Panc1 (cell line): ENCODE results near the gene KRT10. TPM values are rescaled to one million over a fixed set of nuclear protein-coding genes. Genes with fewer than 3 reads are reported as not detected.

Experiments used
- ATAC-seq: fragments of 200-7000 bp; cut with Tn5 transposase; 2 replicates; pipeline ENCODE4 v1.9.1; 2020; ENCODE audit warnings: mild to moderate bottlenecking, moderate library complexity
- BruUV-seq: library from RNA; stranded (reverse); fragments of 400-500 nt; replicated peaks from 2 replicates; lab custom pipeline; 2021; lab: Mats Ljungman, UMichigan
- CTCF ChIA-PET: fragments of 300-600 bp; sonication (Branson Sonifier 250); formaldehyde crosslinking; loops from one replicate; lab custom pipeline; 2022; ENCODE audit warnings: antibody characterized with exemption; lab: Charles Lee
- POLR2A ChIA-PET: fragments of 300-600 bp; sonication (Branson Sonifier 250); formaldehyde crosslinking; loops from one replicate; lab custom pipeline; 2022; ENCODE audit warnings: antibody characterized with exemption; lab: Charles Lee
- DNase-seq: peaks from one replicate; pipeline ENCODE4 v3.0.0-alpha.2; 2010; ENCODE audit warnings: low read depth, low spot score
- H3K27ac ChIP-seq: 2 replicates; pipeline ENCODE4 v1.5.1; 2011; ENCODE audit warnings: mild to moderate bottlenecking, low read length, inconsistent platforms
- H3K27me3 ChIP-seq: fragments of 200-500 bp; sonication (Bioruptor generic); 2 replicates; pipeline ENCODE4 v1.6.0; 2014; ENCODE audit warnings: low read length, inconsistent platforms; ENCODE audit not compliant: control insufficient read depth, insufficient read depth
- H3K36me3 ChIP-seq: fragments of 200-500 bp; sonication (Bioruptor generic); 2 replicates; pipeline ENCODE4 v1.5.1; 2014; ENCODE audit warnings: inconsistent platforms, mild to moderate bottlenecking, low read length, moderate library complexity; ENCODE audit not compliant: control insufficient read depth, insufficient read depth
- H3K4me1 ChIP-seq: 2 replicates; pipeline ENCODE4 v1.5.1; 2011; ENCODE audit warnings: inconsistent platforms, mild to moderate bottlenecking, low read length, moderate library complexity; ENCODE audit not compliant: control insufficient read depth, insufficient read depth
- H3K4me3 ChIP-seq, 2 experiments: 2 replicates each; pipeline ENCODE4 v1.5.1; 2011 to 2012; ENCODE audit warnings: low read depth in 2 of 2, low read length in 2 of 2, mild to moderate bottlenecking in 2 of 2, inconsistent platforms in 1 of 2, moderate library complexity in 1 of 2
- H3K9me3 ChIP-seq: fragments of 200-500 bp; sonication (Bioruptor generic); 2 replicates; pipeline ENCODE4 v1.5.1; 2014; ENCODE audit warnings: low read depth, mild to moderate bottlenecking, inconsistent platforms, low read length, moderate library complexity; ENCODE audit not compliant: control insufficient read depth, insufficient read depth
- POLR2AphosphoS5 ChIP-seq: IDR thresholded peaks from 2 replicates; pipeline ENCODE4 v1.6.1; 2012; ENCODE audit warnings: mild to moderate bottlenecking, low read depth, low read length, moderate library complexity
- REST ChIP-seq, 2 experiments: IDR thresholded peaks; 2 replicates each; pipeline ENCODE4 v1.6.1; 2011 to 2012; ENCODE audit warnings: low read depth in 2 of 2, control low read depth in 1 of 2, low read length in 1 of 2, mild to moderate bottlenecking in 1 of 2, moderate library complexity in 1 of 2; ENCODE audit not compliant: insufficient read depth in 1 of 2
- SIN3A ChIP-seq: IDR thresholded peaks from 2 replicates; pipeline ENCODE4 v1.6.1; 2012; ENCODE audit warnings: low read depth, mild to moderate bottlenecking, low read length, moderate library complexity, borderline replicate concordance; ENCODE audit not compliant: insufficient read depth
- TCF7L2 ChIP-seq: IDR thresholded peaks from 2 replicates; pipeline ENCODE4 v1.6.1; 2011; ENCODE audit warnings: mild to moderate bottlenecking, low read depth, low read length, inconsistent platforms
- in situ Hi-C: cut with HindIII; loops from 2 replicates; pipeline ENCODE4 v1.10.0; 2016; ENCODE audit warnings: low sequenced_read_pairs, low pct_unique_long_range_greater_than_20kb
- intact Hi-C: fragments of 100-400 bp; cut with micrococcal nuclease; formaldehyde crosslinking; loops from one replicate; pipeline ENCODE4 v1.10.0; 2022; ENCODE audit not compliant: unreplicated experiment
- total RNA-seq: library from RNA; stranded (reverse); gene quantifications from one replicate; pipeline ENCODE4 v1.2.1, GENCODE V29; 2021; ENCODE audit not compliant: unreplicated experiment
- TF ChIP-seq, protein P1 (sequence below): fragments of 450-650 bp; IDR thresholded peaks from 2 replicates; pipeline ENCODE4 v1.5.1; 2017; ENCODE audit warnings: mild to moderate bottlenecking

KRT10 gene
- total RNA-seq, 1 experiment from 2014 or later: 70.8 TPM

DNA sequence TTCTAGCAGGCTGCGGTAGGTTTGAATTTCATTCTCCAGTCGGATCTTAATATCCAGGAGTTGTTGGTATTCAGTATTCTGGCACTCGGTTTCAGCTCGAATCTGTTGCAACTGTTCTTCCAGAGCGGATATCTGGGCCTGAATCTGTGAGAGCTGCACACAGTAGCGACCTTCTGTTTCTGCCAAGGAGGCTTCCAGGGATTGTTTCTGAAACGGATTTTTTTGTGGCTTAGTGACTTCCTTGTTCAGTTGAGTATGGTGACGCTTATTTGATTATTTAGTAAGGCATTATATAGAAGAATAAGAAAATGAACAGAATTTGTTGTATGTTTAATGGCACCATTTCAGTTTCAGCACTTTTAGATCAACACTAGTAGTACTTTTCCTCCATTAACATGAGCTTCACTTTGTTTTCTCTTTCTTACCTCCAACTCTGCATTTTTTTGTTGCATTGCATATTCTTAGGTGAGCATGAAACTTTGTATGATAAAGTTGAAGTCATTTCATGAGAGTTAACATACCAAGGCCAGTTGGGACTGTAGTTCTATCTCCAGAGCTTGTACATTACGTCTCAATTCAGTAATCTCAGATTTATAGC is 2.8 kb downstream of the KRT10 start:
- CTCF ChIA-PET: interaction anchor here (0.5 to 0.8 kb wide), 2 partner anchors 874 to 907 kb away, joined by 4 read pairs; no protein-coding TSS in a partner anchor
- in situ Hi-C loops (no loop called here), intact Hi-C loops (no loop called here)
- H3K4me1 ChIP-seq: peaks cover 16% of the 10 kb centered on the region; the same call in 1 of the 2 replicates
- peak overlapping the region; percentile 90 to 97 for H3K4me3 ChIP-seq
- POLR2A ChIA-PET: interaction anchor here (0.6 to 1.1 kb wide), 4 partner anchors 10 to 720 kb away, joined by 3 to 6 read pairs (median 4); no protein-coding TSS in a partner anchor
- peaks cover 8% of the 10 kb centered on the region; the same call in 1 of the 2 replicates for H3K36me3 ChIP-seq
- peak; percentile 55 for ATAC-seq
- DNase-seq: no peak
- no peaks in the 10 kb centered on the region for H3K9me3 ChIP-seq
- H3K27me3 ChIP-seq: no peaks in the 10 kb centered on the region
- H3K27ac ChIP-seq: peak overlapping the region; percentile 99
- BruUV-seq: TSS peak; percentile 94
- TF ChIP-seq REST (IDR thresholded peaks at IDR 0.05; ENCODE audit: insufficient read depth in 1 of 2, low read depth in 2 of 2, low read length in 1 of 2): no peak
- no peak for TF ChIP-seq SIN3A
- TF ChIP-seq POLR2AphosphoS5: no peak
- TF ChIP-seq TCF7L2: no peak
- TF ChIP-seq, protein P1, sequence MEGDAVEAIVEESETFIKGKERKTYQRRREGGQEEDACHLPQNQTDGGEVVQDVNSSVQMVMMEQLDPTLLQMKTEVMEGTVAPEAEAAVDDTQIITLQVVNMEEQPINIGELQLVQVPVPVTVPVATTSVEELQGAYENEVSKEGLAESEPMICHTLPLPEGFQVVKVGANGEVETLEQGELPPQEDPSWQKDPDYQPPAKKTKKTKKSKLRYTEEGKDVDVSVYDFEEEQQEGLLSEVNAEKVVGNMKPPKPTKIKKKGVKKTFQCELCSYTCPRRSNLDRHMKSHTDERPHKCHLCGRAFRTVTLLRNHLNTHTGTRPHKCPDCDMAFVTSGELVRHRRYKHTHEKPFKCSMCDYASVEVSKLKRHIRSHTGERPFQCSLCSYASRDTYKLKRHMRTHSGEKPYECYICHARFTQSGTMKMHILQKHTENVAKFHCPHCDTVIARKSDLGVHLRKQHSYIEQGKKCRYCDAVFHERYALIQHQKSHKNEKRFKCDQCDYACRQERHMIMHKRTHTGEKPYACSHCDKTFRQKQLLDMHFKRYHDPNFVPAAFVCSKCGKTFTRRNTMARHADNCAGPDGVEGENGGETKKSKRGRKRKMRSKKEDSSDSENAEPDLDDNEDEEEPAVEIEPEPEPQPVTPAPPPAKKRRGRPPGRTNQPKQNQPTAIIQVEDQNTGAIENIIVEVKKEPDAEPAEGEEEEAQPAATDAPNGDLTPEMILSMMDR: no peak

GRCh38 chr17:40818733-40819527 is 3.5 kb downstream of the KRT10 start:
- H3K4me1 ChIP-seq: peaks cover 16% of the 10 kb centered on the region; the same call in 1 of the 2 replicates
- POLR2A ChIA-PET: interaction anchor here (0.6 to 1.1 kb wide), 9 partner anchors 9 to 721 kb away, joined by 3 to 7 read pairs (median 5); no protein-coding TSS in a partner anchor
- H3K4me3 ChIP-seq: peak overlapping the region; percentile 90 to 97
- peak overlapping the region; percentile 99 for H3K27ac ChIP-seq
- H3K36me3 ChIP-seq: peaks cover 8% of the 10 kb centered on the region; the same call in 1 of the 2 replicates
- intact Hi-C loops: no loop called here
- no peaks in the 10 kb centered on the region for H3K9me3 ChIP-seq
- TF ChIP-seq POLR2AphosphoS5: peak; percentile 93
- TF ChIP-seq REST (IDR thresholded peaks at IDR 0.05; ENCODE audit: insufficient read depth in 1 of 2, low read depth in 2 of 2, low read length in 1 of 2): no peak
- no peaks in the 10 kb centered on the region for H3K27me3 ChIP-seq
- BruUV-seq: no TSS peak
- CTCF ChIA-PET: interaction anchor here (0.5 to 0.8 kb wide), 5 partner anchors 45 to 908 kb away, joined by 3 to 7 read pairs (median 4); no protein-coding TSS in a partner anchor
- in situ Hi-C loops: no loop called here
- no peak for DNase-seq
- peak; percentile 97 for ATAC-seq
